B cell (primary cell): ENCODE results near the gene PLD4. TPM values are rescaled to one million over a fixed set of nuclear protein-coding genes. Genes with fewer than 3 reads are reported as not detected.

Experiments
- ATAC-seq: fragments of 200-7000 bp; cut with Tn5 transposase; one replicate; pipeline ENCODE4 v1.10.0; 2021; ENCODE audit warnings: low read depth, mild to moderate bottlenecking, moderate number of reproducible peaks, moderate library complexity
- CTCF ChIA-PET: fragments of 350-600 bp; sonication (Branson Sonifier 250); formaldehyde crosslinking; loops from one replicate; lab custom pipeline; 2021; ENCODE audit warnings: antibody characterized with exemption, inconsistent platforms; lab: Charles Lee
- POLR2A ChIA-PET: fragments of 350-600 bp; sonication (Branson Sonifier 250); formaldehyde crosslinking; loops from one replicate; lab custom pipeline; 2021; ENCODE audit warnings: antibody characterized with exemption; lab: Charles Lee
- DNase-seq: peaks from one replicate; pipeline ENCODE4 v3.0.0; 2013
- H2AFZ ChIP-seq: 2 replicates; pipeline ENCODE4 v1.6.1; 2012; ENCODE audit warnings: mild to moderate bottlenecking, low read depth, low read length; ENCODE audit not compliant: insufficient read depth, poor library complexity, severe bottlenecking
- H3K27ac ChIP-seq, 2 donors: 1 replicate in 1 of 2; 2 replicates in 1 of 2; pipeline ENCODE4 v1.5.1; 2012 to 2013; ENCODE audit warnings: low read length in 2 of 2, mild to moderate bottlenecking in 2 of 2, moderate library complexity in 1 of 2
- H3K27me3 ChIP-seq, 4 experiments: fragments of 200-600 bp in 1 of 4; sonication (generic) in 1 of 4; replicated peaks in 1 of 4; 1 replicate in 2 of 4; 2 replicates in 2 of 4; pipeline versions ENCODE4 v1.6.1 to v1.7.0; 2013 to 2016; ENCODE audit warnings: low read length in 3 of 4, mild to moderate bottlenecking in 2 of 4, mixed read lengths in 1 of 4, moderate library complexity in 1 of 4; ENCODE audit not compliant: insufficient read depth in 4 of 4, control insufficient read depth in 3 of 4; ENCODE audit errors: control extremely low read depth in 1 of 4
- H3K36me3 ChIP-seq, 2 experiments: replicated peaks in 1 of 2; 1 replicate in 1 of 2; 2 replicates in 1 of 2; pipeline versions ENCODE4 v1.6.1 to v1.7.1; 2013; ENCODE audit warnings: low read length in 1 of 2; ENCODE audit not compliant: insufficient read depth in 2 of 2, control insufficient read depth in 1 of 2; ENCODE audit errors: control extremely low read depth in 1 of 2, extremely low read depth in 1 of 2
- H3K4me1 ChIP-seq, 2 donors: fragments of 200-600 bp in 1 of 2; sonication (generic) in 1 of 2; 1 replicate in 1 of 2; 2 replicates in 1 of 2; pipeline versions ENCODE4 v1.5.1 to v1.6.1; 2013 to 2017; ENCODE audit warnings: low read length in 2 of 2; ENCODE audit not compliant: control insufficient read depth in 2 of 2, insufficient read depth in 2 of 2
- H3K4me2 ChIP-seq: replicated peaks from 2 replicates; pipeline ENCODE3; 2012; ENCODE audit warnings: mild to moderate bottlenecking, low read depth, low read length; ENCODE audit not compliant: poor library complexity, severe bottlenecking
- H3K4me3 ChIP-seq, 5 experiments: fragments of 200-600 bp in 1 of 5; sonication (generic) in 1 of 5; 1 replicate in 3 of 5; 2 replicates in 2 of 5; pipeline versions ENCODE4 v1.5.1 to v1.7.0; 2011 to 2016; ENCODE audit warnings: low read length in 4 of 5, mild to moderate bottlenecking in 4 of 5, low read depth in 2 of 5, control low read depth in 1 of 5, moderate library complexity in 1 of 5; ENCODE audit not compliant: insufficient read depth in 1 of 5; ENCODE audit errors: control extremely low read depth in 1 of 5, extremely low read depth in 1 of 5
- H3K79me2 ChIP-seq: fragments of 200-600 bp; sonication (generic); one replicate; pipeline ENCODE4 v1.6.0; 2016; ENCODE audit warnings: low read length; ENCODE audit not compliant: control insufficient read depth, insufficient read depth
- H3K9ac ChIP-seq: fragments of 200-600 bp; sonication (generic); 2 replicates; pipeline ENCODE4 v1.6.1; 2017; ENCODE audit warnings: mild to moderate bottlenecking, low read length, moderate library complexity
- H3K9me3 ChIP-seq, 3 donors: one replicate each; pipeline versions ENCODE4 v1.6.1 to v1.7.1; 2013; ENCODE audit warnings: low read length in 2 of 3; ENCODE audit not compliant: control insufficient read depth in 2 of 3, insufficient read depth in 1 of 3; ENCODE audit errors: control extremely low read depth in 1 of 3
- H4K20me1 ChIP-seq: 2 replicates; pipeline ENCODE4 v1.6.0; 2012; ENCODE audit warnings: mild to moderate bottlenecking, low read length; ENCODE audit not compliant: insufficient read depth, control insufficient read depth, poor library complexity, severe bottlenecking
- H3K27ac Mint-ChIP-seq: one replicate; pipeline ENCODE4 v1.8.0; 2021; ENCODE audit warnings: mixed read lengths
- H3K27me3 Mint-ChIP-seq: one replicate; pipeline ENCODE4 v1.8.0; 2021; ENCODE audit warnings: mixed read lengths
- H3K4me1 Mint-ChIP-seq: one replicate; pipeline ENCODE4 v1.8.0; 2021; ENCODE audit warnings: mixed read lengths
- H3K4me3 Mint-ChIP-seq: one replicate; pipeline ENCODE4 v1.8.0; 2021; ENCODE audit warnings: mixed read lengths
- H3K9me3 Mint-ChIP-seq: one replicate; pipeline ENCODE4 v1.8.0; 2022; ENCODE audit warnings: mixed read lengths; ENCODE audit not compliant: insufficient read depth
- EZH2 ChIP-seq: IDR thresholded peaks from 2 replicates; pipeline ENCODE4 v1.6.1; 2012; ENCODE audit warnings: borderline replicate concordance, low read depth, mild to moderate bottlenecking, moderate library complexity, low read length; ENCODE audit not compliant: insufficient read depth, poor library complexity, severe bottlenecking
- WGBS: methylation state at CpG from one replicate; pipeline ENCODE4 v1.1.5; 2013; ENCODE audit warnings: missing lambda C conversion rate; ENCODE audit not compliant: insufficient coverage; 5-methylcytosine and 5-hydroxymethylcytosine counted together
- intact Hi-C: fragments of 100-400 bp; cut with micrococcal nuclease; formaldehyde crosslinking; loops from one replicate; pipeline ENCODE4 v1.10.0; 2022
- polyA plus RNA-seq: library from polyadenylated mRNA; depleted of rRNA; stranded (reverse); fragments of >200 nt; gene quantifications from 2 replicates; pipeline ENCODE4 v1.2.3, GENCODE V29; 2012
- total RNA-seq, 2 donors: library from RNA; stranded (reverse); fragments of 120-200 nt in 1 of 2; gene quantifications; 1 replicate in 1 of 2; 2 replicates in 1 of 2; pipeline versions ENCODE4 v1.2.3 to v1.2.4, GENCODE V29; 2013 to 2022
- TF ChIP-seq, protein P1 (sequence below): fragments of 200-600 bp; IDR thresholded peaks from one replicate; pipeline ENCODE4 v1.8.0; 2022; ENCODE audit warnings: antibody characterized with exemption, mild to moderate bottlenecking

PLD4 gene
- total and polyA plus RNA-seq, 2 donors (not counting 1 experiment from before 2014, with no cell fraction given): 49.9 to 79.7 TPM

DNA sequence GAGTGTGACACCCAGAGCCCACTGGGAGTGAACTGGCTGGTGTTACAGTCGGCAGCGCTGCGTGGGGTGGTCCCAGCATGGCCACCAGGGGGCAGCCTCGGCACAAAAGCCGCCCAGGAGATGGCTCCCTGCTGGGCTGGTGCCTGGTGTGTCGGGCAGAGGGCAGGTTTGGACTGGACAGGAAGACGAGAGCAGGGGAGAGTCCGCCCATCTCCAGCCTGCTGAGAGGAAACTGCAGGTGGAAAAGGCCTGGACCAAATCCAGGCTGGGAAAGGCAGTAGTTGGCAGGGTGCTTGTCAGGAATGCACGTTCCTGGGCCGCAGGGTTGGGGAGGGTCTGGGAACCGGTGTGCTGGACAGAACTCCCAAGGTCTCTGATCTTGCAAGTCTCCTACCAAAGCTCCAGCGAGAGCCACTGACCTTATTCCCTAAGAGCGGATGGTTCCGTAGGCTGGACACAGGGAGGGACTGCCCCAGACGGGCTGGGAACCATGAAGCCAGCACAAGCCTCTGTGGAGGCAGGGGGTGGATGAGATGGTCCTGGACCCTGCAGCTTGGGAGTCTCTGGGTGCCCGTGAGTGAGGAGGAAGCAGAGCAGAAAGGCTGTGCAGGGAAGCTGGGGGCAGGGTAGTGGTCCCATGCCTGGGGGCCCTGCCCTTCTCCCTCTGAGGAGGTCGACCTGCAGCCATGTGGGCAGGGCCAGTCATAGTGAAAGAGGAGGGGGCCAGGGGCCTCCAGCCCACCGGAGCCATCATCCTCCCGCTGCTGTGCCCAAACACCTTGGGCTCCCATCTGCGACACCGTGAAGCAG lies 51.7 kb downstream of the PLD4 start:
- peak; percentile 77 for ATAC-seq
- H3K36me3 ChIP-seq: no peaks in the 10 kb centered on the region
- peak overlapping the region; percentile 82 for H3K4me3 Mint-ChIP-seq
- H3K79me2 ChIP-seq: no peaks in the 10 kb centered on the region
- intact Hi-C loops: loop anchor here (1.0 to 2.0 kb wide), 4 partner anchors 44 to 114 kb away; partner anchors contain the start of gene CDCA4
- H3K4me2 ChIP-seq: peak overlapping the region; percentile 19
- H3K27ac ChIP-seq: no peak overlapping the region
- no peaks in the 10 kb centered on the region for H3K9me3 Mint-ChIP-seq
- peaks cover 0 to 11% (median 0%) of the 10 kb centered on the region in 3 donors for H3K9me3 ChIP-seq
- no peak overlapping the region for H2AFZ ChIP-seq
- H3K27me3 Mint-ChIP-seq: peaks cover 29% of the 10 kb centered on the region
- CTCF ChIA-PET: interaction anchor here (0.6 to 6.7 kb wide), 17 partner anchors 9 to 111 kb away, joined by 3 to 132 read pairs (median 4); partner anchors contain the start of genes CLBA1 and PLD4
- no peak overlapping the region for H3K9ac ChIP-seq
- peaks cover 9% of the 10 kb centered on the region for H4K20me1 ChIP-seq
- H3K4me3 ChIP-seq: no peak overlapping the region
- 48% methylated on average over 21 of the region's 21 CpGs for WGBS
- peaks cover 12% of the 10 kb centered on the region for H3K4me1 Mint-ChIP-seq
- H3K27me3 ChIP-seq: peaks cover 0 to 32% (median 15%) of the 10 kb centered on the region in 4 experiments
- peak; percentile 87 for DNase-seq
- peak overlapping the region; percentile 38 for H3K27ac Mint-ChIP-seq
- no peak for TF ChIP-seq EZH2
- TF ChIP-seq, protein P1, sequence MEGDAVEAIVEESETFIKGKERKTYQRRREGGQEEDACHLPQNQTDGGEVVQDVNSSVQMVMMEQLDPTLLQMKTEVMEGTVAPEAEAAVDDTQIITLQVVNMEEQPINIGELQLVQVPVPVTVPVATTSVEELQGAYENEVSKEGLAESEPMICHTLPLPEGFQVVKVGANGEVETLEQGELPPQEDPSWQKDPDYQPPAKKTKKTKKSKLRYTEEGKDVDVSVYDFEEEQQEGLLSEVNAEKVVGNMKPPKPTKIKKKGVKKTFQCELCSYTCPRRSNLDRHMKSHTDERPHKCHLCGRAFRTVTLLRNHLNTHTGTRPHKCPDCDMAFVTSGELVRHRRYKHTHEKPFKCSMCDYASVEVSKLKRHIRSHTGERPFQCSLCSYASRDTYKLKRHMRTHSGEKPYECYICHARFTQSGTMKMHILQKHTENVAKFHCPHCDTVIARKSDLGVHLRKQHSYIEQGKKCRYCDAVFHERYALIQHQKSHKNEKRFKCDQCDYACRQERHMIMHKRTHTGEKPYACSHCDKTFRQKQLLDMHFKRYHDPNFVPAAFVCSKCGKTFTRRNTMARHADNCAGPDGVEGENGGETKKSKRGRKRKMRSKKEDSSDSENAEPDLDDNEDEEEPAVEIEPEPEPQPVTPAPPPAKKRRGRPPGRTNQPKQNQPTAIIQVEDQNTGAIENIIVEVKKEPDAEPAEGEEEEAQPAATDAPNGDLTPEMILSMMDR: peak; percentile 91
- H3K4me1 ChIP-seq: peaks cover 20 to 24% of the 10 kb centered on the region in 2 donors
- POLR2A ChIA-PET: no interaction called here
